Pons (tissue), 1 donor: ENCODE data around the gene YKT6.

ENCODE experiments used
- DNase-seq: peaks from one replicate; pipeline ENCODE4 v3.0.0-alpha.2; 2016; ENCODE audit warnings: low spot score

The YKT6 gene

GRCh38 chr7:44232901-44233715 lies 32.3 kb downstream of the YKT6 start:
- DNase-seq = no peak

- DNase-seq = no peak
These were observed 34.3 kb downstream of the YKT6 start for GRCh38 chr7:44235066-44235465.

- DNase-seq = no peak
These were observed 35.0 kb downstream of the YKT6 start for GRCh38 chr7:44235582-44236332.

GRCh38 chr7:44236333-44236728 lies 35.6 kb downstream of the YKT6 start:
- DNase-seq = no peak

GRCh38 chr7:44237696-44238095 lies 36.9 kb downstream of the YKT6 start:
- no peak for DNase-seq

GRCh38 chr7:44238116-44238695 lies 37.4 kb downstream of the YKT6 start:
- DNase-seq = no peak

- DNase-seq = no peak
These were observed 38.6 kb downstream of the YKT6 start for GRCh38 chr7:44239361-44239760.

GRCh38 chr7:44240376-44240775 lies 39.6 kb downstream of the YKT6 start:
- no peak for DNase-seq

- DNase-seq = peak; percentile 78
These were observed 40.3 kb downstream of the YKT6 start for GRCh38 chr7:44240983-44241510.

GRCh38 chr7:44242091-44242490 lies 41.3 kb downstream of the YKT6 start:
- DNase-seq = no peak

GRCh38 chr7:44244282-44244681 lies 43.5 kb downstream of the YKT6 start:
- no peak for DNase-seq

GRCh38 chr7:44246396-44247113 lies 45.8 kb downstream of the YKT6 start:
- no peak for DNase-seq

GRCh38 chr7:44247868-44248651 lies 47.3 kb downstream of the YKT6 start:
- DNase-seq = no peak

GRCh38 chr7:44249639-44250234 lies 49.0 kb downstream of the YKT6 start:
- no peak for DNase-seq

GRCh38 chr7:44251269-44251668 lies 50.5 kb downstream of the YKT6 start:
- no peak for DNase-seq

GRCh38 chr7:44251881-44252280 lies 51.1 kb downstream of the YKT6 start:
- no peak for DNase-seq

- no peak for DNase-seq
These were observed 55.7 kb downstream of the YKT6 start for GRCh38 chr7:44256459-44256858.

GRCh38 chr7:44257213-44257612 lies 56.4 kb downstream of the YKT6 start:
- DNase-seq = no peak

- peak; percentile 46 for DNase-seq
These were observed 57.0 kb downstream of the YKT6 start for GRCh38 chr7:44257618-44258422.

- DNase-seq = no peak
These were observed 57.6 kb downstream of the YKT6 start for GRCh38 chr7:44258423-44258760.
